GM23248 (cell line): Measurements from ENCODE around the gene NDUFA12. TPM values are rescaled to one million over a fixed set of nuclear protein-coding genes. Genes with fewer than 3 reads are reported as not detected.
A peak's percentile ranks its signal among the peaks of the same experiment; 100 is the strongest.

Experiments used
- DNase-seq: peaks from one replicate; pipeline ENCODE4 v3.0.0-alpha.2; 2015
- H2AFZ ChIP-seq: fragments of 200-600 bp; sonication (generic); 2 replicates; pipeline ENCODE4 v1.6.1; 2016; ENCODE audit warnings: antibody characterized with exemption
- H3F3A ChIP-seq: fragments of 200-600 bp; sonication (generic); 2 replicates; pipeline ENCODE4 v1.6.1; 2016; ENCODE audit warnings: mild to moderate bottlenecking, antibody characterized with exemption, mixed run types; ENCODE audit not compliant: insufficient read depth
- H3K27ac ChIP-seq: fragments of 200-600 bp; sonication (generic); 2 replicates; pipeline ENCODE4 v1.5.1; 2016; ENCODE audit warnings: mild to moderate bottlenecking
- H3K27me3 ChIP-seq: fragments of 200-600 bp; sonication (generic); replicated peaks from 2 replicates; pipeline ENCODE4 v1.6.1; 2016; ENCODE audit warnings: mild to moderate bottlenecking; ENCODE audit not compliant: insufficient read depth
- H3K36me3 ChIP-seq: fragments of 200-600 bp; sonication (generic); 2 replicates; pipeline ENCODE4 v1.6.1; 2016; ENCODE audit warnings: low read depth, mild to moderate bottlenecking
- H3K4me1 ChIP-seq: fragments of 200-600 bp; sonication (generic); 2 replicates; pipeline ENCODE4 v1.6.1; 2016; ENCODE audit warnings: mild to moderate bottlenecking; ENCODE audit not compliant: insufficient read depth
- H3K4me2 ChIP-seq: fragments of 200-600 bp; sonication (generic); one replicate; pipeline ENCODE4 v1.6.1; 2016; ENCODE audit warnings: mild to moderate bottlenecking; ENCODE audit not compliant: unreplicated experiment
- H3K4me3 ChIP-seq: fragments of 200-600 bp; sonication (generic); 2 replicates; pipeline ENCODE4 v1.5.1; 2016; ENCODE audit warnings: mild to moderate bottlenecking
- H3K79me2 ChIP-seq: fragments of 200-600 bp; sonication (generic); 2 replicates; pipeline ENCODE4 v1.6.1; 2016; ENCODE audit warnings: mild to moderate bottlenecking; ENCODE audit not compliant: insufficient read depth
- H3K9ac ChIP-seq: fragments of 200-600 bp; sonication (generic); 2 replicates; pipeline ENCODE4 v1.6.1; 2016; ENCODE audit warnings: mild to moderate bottlenecking
- H3K9me2 ChIP-seq: fragments of 200-600 bp; sonication (generic); 2 replicates; pipeline ENCODE4 v1.6.1; 2016; ENCODE audit warnings: mixed run types, mild to moderate bottlenecking, moderate library complexity; ENCODE audit not compliant: insufficient read depth
- H3K9me3 ChIP-seq: fragments of 200-600 bp; sonication (generic); one replicate; pipeline ENCODE4 v1.6.1; 2017; ENCODE audit warnings: low read depth
- H4K20me1 ChIP-seq: fragments of 200-600 bp; sonication (generic); 2 replicates; pipeline ENCODE4 v1.6.0; 2016; ENCODE audit not compliant: insufficient read depth
- EZH2 ChIP-seq: fragments of 200-600 bp; sonication (generic); IDR thresholded peaks from 2 replicates; pipeline ENCODE4 v1.6.1; 2018; ENCODE audit warnings: antibody characterized with exemption, mild to moderate bottlenecking; ENCODE audit not compliant: insufficient read depth, poor library complexity, severe bottlenecking
- EZH2phosphoT487 ChIP-seq: fragments of 200-600 bp; sonication (generic); IDR thresholded peaks from 2 replicates; pipeline ENCODE4 v1.6.1; 2018; ENCODE audit warnings: antibody characterized with exemption, moderate library complexity, mild to moderate bottlenecking, low read depth; ENCODE audit not compliant: insufficient read depth
- WGBS, 2 experiments: methylation state at CpG; one replicate each; pipeline ENCODE4 v1.1.6; 2015 to 2017; ENCODE audit warnings: low lambda C conversion rate in 2 of 2, low coverage in 1 of 2; ENCODE audit errors: missing lambda C conversion rate in 2 of 2; 5-methylcytosine and 5-hydroxymethylcytosine counted together
- in situ Hi-C: fragments of 300-500 bp; cut with MboI; formaldehyde crosslinking; loops from 2 replicates; pipeline ENCODE4 v1.15.0; 2020
- polyA plus RNA-seq: library from polyadenylated mRNA; unstranded; fragments of >200 nt; fragmentation: Nextera tagmentation; extraction: Ambion mirVana; gene quantifications from 2 replicates; pipeline ENCODE4 v1.2.1, GENCODE V29; 2016
- total RNA-seq: library from RNA; depleted of rRNA; stranded (reverse); fragments of >200 nt; shearing (Covaris generic); gene quantifications from 2 replicates; pipeline ENCODE4 v1.2.3, GENCODE V29; 2014

The NDUFA12 gene
- total and polyA plus RNA-seq, 2 experiments from 2014 or later = 122 to 169 TPM

GRCh38 chr12:94982456-94982855, 21.0 kb downstream of the NDUFA12 start:
- 89 to 92% methylated on average over 6 to 7 of the region's 7 CpGs for WGBS, 2 experiments
- Histone ChIP-seq H3K9me2 (no peaks in the 10 kb centered on the region), H3K4me2 (no peak overlapping the region), H3K9me3 (no peaks in the 10 kb centered on the region), H2AFZ (no peak overlapping the region), H3K27ac (no peak overlapping the region), H3K4me3 (no peak overlapping the region), H3K27me3 (no peaks in the 10 kb centered on the region), H3K4me1 (peaks cover 20% of the 10 kb centered on the region), H3K9ac (no peak overlapping the region), H3K79me2 (0 out of 2 replicates have a peak, but pooled peaks cover 26% of the 10 kb centered on the region), H3F3A (peaks cover 17% of the 10 kb centered on the region), H4K20me1 (no peaks in the 10 kb centered on the region; the same call in 1 of the 2 replicates), H3K36me3 (no peaks in the 10 kb centered on the region)
- peak; percentile 3 for DNase-seq
- TF ChIP-seq EZH2phosphoT487 (no peak), EZH2 (no peak)
- in situ Hi-C loops = no loop called here

DNA sequence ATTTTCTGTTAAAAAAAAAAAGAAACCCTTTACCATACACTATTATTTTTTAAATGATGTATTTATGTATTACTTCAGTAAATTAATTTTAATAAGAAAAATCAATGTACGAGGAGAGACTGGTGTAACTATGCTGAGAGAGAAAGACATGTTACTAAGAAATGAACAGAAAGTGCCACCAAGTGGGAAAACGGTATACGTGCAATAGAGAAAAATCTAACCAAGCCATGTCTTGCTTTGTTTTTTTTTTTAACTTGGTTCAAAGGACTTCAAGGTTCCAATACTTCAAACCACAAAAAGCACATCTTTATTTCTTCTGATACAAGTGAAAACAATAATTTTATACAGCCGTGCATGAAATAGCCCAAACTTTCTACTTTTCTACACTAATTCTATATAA, 22.9 kb downstream of the NDUFA12 start:
- no peaks in the 10 kb centered on the region for H3K9me2 ChIP-seq
- H4K20me1 ChIP-seq = no peaks in the 10 kb centered on the region; the same call in 1 of the 2 replicates
- H3K36me3 ChIP-seq = no peaks in the 10 kb centered on the region
- no peak overlapping the region for H3K4me3 ChIP-seq
- in situ Hi-C loops = no loop called here
- H3K9ac ChIP-seq = no peak overlapping the region
- H3K4me1 ChIP-seq = peaks cover 20% of the 10 kb centered on the region
- no peaks in the 10 kb centered on the region for H3K9me3 ChIP-seq
- H3F3A ChIP-seq = peaks cover 17% of the 10 kb centered on the region
- 0 out of 2 replicates have a peak, but pooled peaks cover 30% of the 10 kb centered on the region for H3K79me2 ChIP-seq
- TF ChIP-seq EZH2 (no peak), EZH2phosphoT487 (no peak)
- peak; percentile 39 for DNase-seq
- no peak overlapping the region for H3K27ac ChIP-seq
- no peaks in the 10 kb centered on the region for H3K27me3 ChIP-seq
- no peak overlapping the region for H2AFZ ChIP-seq
- H3K4me2 ChIP-seq = no peak overlapping the region
- 66 to 78% methylated on average over 4 of the region's 4 CpGs for WGBS, 2 experiments

DNA sequence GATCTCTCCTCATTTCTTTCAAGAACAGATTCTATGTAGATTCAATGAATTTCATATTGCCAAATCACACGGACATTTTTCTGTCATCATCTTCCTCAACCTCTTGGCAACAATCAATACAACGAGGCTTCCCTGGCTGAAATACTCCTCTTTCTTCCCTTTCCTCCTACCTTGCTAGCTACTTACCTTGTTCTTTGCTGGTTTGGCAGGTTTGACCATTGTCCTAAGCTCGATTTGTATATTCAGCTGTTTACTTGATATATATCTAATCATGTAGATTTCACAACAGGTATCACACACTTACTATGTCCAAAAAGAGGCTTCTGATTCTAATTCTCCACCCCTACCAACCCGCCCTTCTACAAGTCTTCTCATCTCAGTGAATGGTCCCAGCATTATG, 23.6 kb downstream of the NDUFA12 start:
- Histone ChIP-seq H3K4me2 (no peak overlapping the region), H3K36me3 (no peaks in the 10 kb centered on the region), H4K20me1 (no peaks in the 10 kb centered on the region; the same call in 1 of the 2 replicates), H3K4me1 (peaks cover 20% of the 10 kb centered on the region), H3K27ac (no peak overlapping the region), H2AFZ (no peak overlapping the region), H3K9ac (no peak overlapping the region), H3K79me2 (0 out of 2 replicates have a peak, but pooled peaks cover 30% of the 10 kb centered on the region), H3K9me3 (no peaks in the 10 kb centered on the region), H3K9me2 (no peaks in the 10 kb centered on the region), H3K27me3 (no peaks in the 10 kb centered on the region), H3F3A (peaks cover 17% of the 10 kb centered on the region), H3K4me3 (no peak overlapping the region)
- WGBS, 2 experiments = 94 to 95% methylated on average over 4 of the region's 4 CpGs
- TF ChIP-seq EZH2 = no peak
- TF ChIP-seq EZH2phosphoT487 = no peak
- no peak for DNase-seq
- in situ Hi-C loops = no loop called here

DNA sequence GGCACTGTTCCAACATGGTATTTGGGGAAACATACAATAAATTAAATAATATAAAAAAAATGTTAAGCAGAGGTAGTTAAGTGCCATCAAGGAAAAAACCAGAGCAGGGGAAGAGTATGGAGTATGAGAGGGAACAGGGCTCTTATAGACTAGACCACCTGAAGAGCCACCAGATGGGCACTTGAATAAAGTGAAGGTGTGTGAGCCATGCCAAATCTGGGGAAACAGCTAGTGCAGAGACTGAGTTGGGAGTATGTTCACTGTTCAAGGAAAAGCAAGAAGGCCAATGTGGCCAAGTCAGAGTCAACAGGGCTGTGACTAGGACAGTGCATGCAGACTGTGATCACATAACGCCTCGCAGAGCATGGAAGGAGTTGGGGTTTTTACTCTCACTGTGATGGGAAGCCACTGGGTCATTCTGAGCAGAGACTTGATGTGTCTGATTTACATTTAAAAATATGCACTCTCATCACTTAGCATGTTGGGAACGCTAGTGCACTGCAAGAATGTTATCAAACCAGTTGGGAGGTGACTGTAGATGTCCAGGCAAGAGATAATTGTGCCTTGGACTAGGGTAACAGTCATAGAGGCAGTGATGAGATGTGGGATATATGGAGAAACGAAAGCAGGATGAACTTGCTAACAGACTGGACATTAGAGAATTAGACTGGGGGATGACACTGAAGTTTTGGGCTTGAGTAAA, 25.6 kb downstream of the NDUFA12 start:
- 97% methylated on average over 4 of the region's 4 CpGs for WGBS, 2 experiments
- no peaks in the 10 kb centered on the region for H3K27me3 ChIP-seq
- in situ Hi-C loops = no loop called here

More for the DNA sequence above, 25.6 kb downstream of the NDUFA12 start:
- H3K36me3 ChIP-seq = no peaks in the 10 kb centered on the region
- TF ChIP-seq EZH2phosphoT487 = no peak
- no peak for TF ChIP-seq EZH2
- H3K27ac ChIP-seq = no peak overlapping the region
- H3K4me2 ChIP-seq = no peak overlapping the region
- H3K4me3 ChIP-seq = no peak overlapping the region
- H4K20me1 ChIP-seq = no peaks in the 10 kb centered on the region; the same call in 1 of the 2 replicates
- peaks cover 38% of the 10 kb centered on the region; the same call in 1 of the 2 replicates for H3K79me2 ChIP-seq
- DNase-seq = no peak
- H3K4me1 ChIP-seq = peaks cover 5% of the 10 kb centered on the region
- H2AFZ ChIP-seq = no peak overlapping the region
- H3F3A ChIP-seq = 0 out of 2 replicates have a peak, but pooled peaks cover 5% of the 10 kb centered on the region
- H3K9ac ChIP-seq = no peak overlapping the region
- no peaks in the 10 kb centered on the region for H3K9me2 ChIP-seq
- no peaks in the 10 kb centered on the region for H3K9me3 ChIP-seq
